ENCODE data around the gene GNAQ.

DNA sequence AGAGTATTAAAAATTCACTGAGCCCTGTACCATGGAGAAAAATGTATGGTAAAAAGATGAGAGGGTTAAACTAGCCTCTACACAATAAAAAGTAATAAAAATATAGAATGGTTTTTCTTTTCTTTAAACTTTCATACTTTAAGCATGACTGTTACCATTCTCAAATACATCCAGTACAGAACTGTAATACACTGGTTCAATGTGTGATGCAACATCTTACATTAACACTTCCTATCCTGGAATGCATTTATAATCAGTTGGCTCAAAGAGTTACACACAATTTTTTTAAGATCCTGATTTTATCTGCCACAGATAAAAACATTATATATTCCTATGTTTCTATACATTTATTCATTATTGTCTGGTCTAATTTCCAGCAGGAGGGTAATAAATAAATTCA, 4.7 kb downstream of the GNAQ start:
- TF ChIP-seq, protein P1, sequence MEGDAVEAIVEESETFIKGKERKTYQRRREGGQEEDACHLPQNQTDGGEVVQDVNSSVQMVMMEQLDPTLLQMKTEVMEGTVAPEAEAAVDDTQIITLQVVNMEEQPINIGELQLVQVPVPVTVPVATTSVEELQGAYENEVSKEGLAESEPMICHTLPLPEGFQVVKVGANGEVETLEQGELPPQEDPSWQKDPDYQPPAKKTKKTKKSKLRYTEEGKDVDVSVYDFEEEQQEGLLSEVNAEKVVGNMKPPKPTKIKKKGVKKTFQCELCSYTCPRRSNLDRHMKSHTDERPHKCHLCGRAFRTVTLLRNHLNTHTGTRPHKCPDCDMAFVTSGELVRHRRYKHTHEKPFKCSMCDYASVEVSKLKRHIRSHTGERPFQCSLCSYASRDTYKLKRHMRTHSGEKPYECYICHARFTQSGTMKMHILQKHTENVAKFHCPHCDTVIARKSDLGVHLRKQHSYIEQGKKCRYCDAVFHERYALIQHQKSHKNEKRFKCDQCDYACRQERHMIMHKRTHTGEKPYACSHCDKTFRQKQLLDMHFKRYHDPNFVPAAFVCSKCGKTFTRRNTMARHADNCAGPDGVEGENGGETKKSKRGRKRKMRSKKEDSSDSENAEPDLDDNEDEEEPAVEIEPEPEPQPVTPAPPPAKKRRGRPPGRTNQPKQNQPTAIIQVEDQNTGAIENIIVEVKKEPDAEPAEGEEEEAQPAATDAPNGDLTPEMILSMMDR (IDR thresholded peaks at IDR 0.05): no peak
- no peak for TF ChIP-seq POLR2A (IDR thresholded peaks at IDR 0.05)
